PC-9 (cell line): ENCODE measurements around the gene GMIP.

Experiments
- EZH2 ChIP-seq: fragments of 200-600 bp; sonication (generic); IDR thresholded peaks from 2 replicates; pipeline ENCODE4 v1.8.0; 2017; ENCODE audit warnings: antibody characterized with exemption, low read depth
- TF ChIP-seq, protein P1 (sequence below): fragments of 200-600 bp; sonication (generic); conservative IDR thresholded peaks from 2 replicates; pipeline ENCODE4 v1.6.1; 2017; ENCODE audit warnings: mixed run types, antibody characterized with exemption, mild to moderate bottlenecking, moderate library complexity

DNA sequence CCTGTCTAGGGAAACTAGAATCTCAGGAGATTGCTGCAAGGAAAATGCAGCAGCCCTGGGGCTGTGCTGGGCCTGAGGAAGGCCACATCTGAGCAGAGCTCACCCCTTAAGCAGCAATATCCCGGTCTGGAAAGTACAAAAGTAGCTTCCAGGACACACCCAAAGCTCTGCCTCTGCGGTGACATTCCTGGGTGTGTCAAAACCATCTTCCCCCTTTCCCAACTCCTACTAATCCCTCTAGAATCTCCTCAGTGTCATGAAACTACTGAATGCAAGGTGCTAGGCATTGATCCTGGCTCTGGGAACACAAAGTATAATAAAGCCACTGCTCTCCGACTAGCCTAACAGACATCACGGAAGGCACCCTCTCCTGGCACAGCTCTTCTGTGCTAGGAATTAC is 30.0 kb downstream of the GMIP start:
- TF ChIP-seq, protein P1, sequence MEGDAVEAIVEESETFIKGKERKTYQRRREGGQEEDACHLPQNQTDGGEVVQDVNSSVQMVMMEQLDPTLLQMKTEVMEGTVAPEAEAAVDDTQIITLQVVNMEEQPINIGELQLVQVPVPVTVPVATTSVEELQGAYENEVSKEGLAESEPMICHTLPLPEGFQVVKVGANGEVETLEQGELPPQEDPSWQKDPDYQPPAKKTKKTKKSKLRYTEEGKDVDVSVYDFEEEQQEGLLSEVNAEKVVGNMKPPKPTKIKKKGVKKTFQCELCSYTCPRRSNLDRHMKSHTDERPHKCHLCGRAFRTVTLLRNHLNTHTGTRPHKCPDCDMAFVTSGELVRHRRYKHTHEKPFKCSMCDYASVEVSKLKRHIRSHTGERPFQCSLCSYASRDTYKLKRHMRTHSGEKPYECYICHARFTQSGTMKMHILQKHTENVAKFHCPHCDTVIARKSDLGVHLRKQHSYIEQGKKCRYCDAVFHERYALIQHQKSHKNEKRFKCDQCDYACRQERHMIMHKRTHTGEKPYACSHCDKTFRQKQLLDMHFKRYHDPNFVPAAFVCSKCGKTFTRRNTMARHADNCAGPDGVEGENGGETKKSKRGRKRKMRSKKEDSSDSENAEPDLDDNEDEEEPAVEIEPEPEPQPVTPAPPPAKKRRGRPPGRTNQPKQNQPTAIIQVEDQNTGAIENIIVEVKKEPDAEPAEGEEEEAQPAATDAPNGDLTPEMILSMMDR, result no peak
- TF ChIP-seq EZH2, result no peak
